Breast epithelium (tissue), 4 donors: Measurements from ENCODE around the gene ERFE. TPM values are rescaled to one million over a fixed set of nuclear protein-coding genes. Genes with fewer than 3 reads are reported as not detected.

ENCODE experiments used
- DNase-seq, 2 donors: peaks; one replicate each; pipeline ENCODE4 v3.0.0-alpha.2; 2019; ENCODE audit warnings: low spot score in 2 of 2
- H3K27ac ChIP-seq, 2 donors: fragments of 200-600 bp; sonication (generic) in 1 of 2; one replicate each; pipeline ENCODE4 v1.5.1; 2016 to 2019; ENCODE audit warnings: mild to moderate bottlenecking in 1 of 2
- H3K27me3 ChIP-seq, 2 donors: fragments of 200-600 bp; sonication (generic) in 1 of 2; one replicate each; pipeline versions ENCODE4 v1.5.1 to v1.6.0; 2017 to 2019; ENCODE audit warnings: control low read depth in 1 of 2, mild to moderate bottlenecking in 1 of 2
- H3K36me3 ChIP-seq: fragments of 200-600 bp; one replicate; pipeline ENCODE4 v1.5.1; 2019
- H3K4me1 ChIP-seq, 2 donors: fragments of 200-600 bp; sonication (generic); one replicate each; pipeline ENCODE4 v1.5.1; 2016 to 2019; ENCODE audit warnings: control low read depth in 1 of 2
- H3K4me3 ChIP-seq, 3 donors: fragments of 200-600 bp; sonication (generic); 1 replicate in 2 of 3; 2 replicates in 1 of 3; pipeline ENCODE4 v1.5.1; 2016 to 2019; ENCODE audit warnings: mild to moderate bottlenecking in 3 of 3, moderate library complexity in 2 of 3
- H3K9me3 ChIP-seq, 2 donors: fragments of 200-600 bp; sonication (generic) in 1 of 2; one replicate each; pipeline ENCODE4 v1.5.1; 2016 to 2019; ENCODE audit warnings: control low read depth in 1 of 2
- CTCF ChIP-seq, 3 donors: fragments of 450-650 bp; IDR thresholded peaks; one replicate each; pipeline ENCODE4 v1.5.1; 2016 to 2017; ENCODE audit warnings: antibody characterized with exemption in 3 of 3, mild to moderate bottlenecking in 3 of 3, moderate library complexity in 3 of 3
- POLR2A ChIP-seq: fragments of 450-650 bp; IDR thresholded peaks from one replicate; pipeline ENCODE4 v1.6.1; 2016; ENCODE audit warnings: antibody characterized with exemption, mild to moderate bottlenecking, moderate library complexity
- POLR2AphosphoS5 ChIP-seq, 3 donors: sonication (generic); formaldehyde crosslinking; IDR thresholded peaks; one replicate each; pipeline ENCODE4 v1.6.1; 2017; ENCODE audit warnings: antibody characterized with exemption in 3 of 3
- intact Hi-C: fragments of 100-400 bp; cut with DNase I; formaldehyde crosslinking; loops from one replicate; pipeline ENCODE4 v1.15.1; 2023; ENCODE audit warnings: low total_unique reads
- total RNA-seq, 3 donors: library from RNA; depleted of rRNA; stranded (reverse); fragments of >200 nt; gene quantifications; one replicate each; pipeline ENCODE4 v1.1.0, GENCODE V29; 2016

ERFE gene
- total RNA-seq, 3 donors from 2014 or later, result 0.48 to 0.98 TPM; not detected in 1

- Histone ChIP-seq H3K4me3 (peak overlapping the region; percentile 6 to 23 (median 7)), H3K27ac (no peak overlapping the region), H3K27me3 (no peaks in the 10 kb centered on the region), H3K36me3 (no peaks in the 10 kb centered on the region), H3K4me1 (no peaks in the 10 kb centered on the region), H3K9me3 (no peaks in the 10 kb centered on the region)
- intact Hi-C loops, result no loop called here
- no peak for DNase-seq
- TF ChIP-seq CTCF (IDR thresholded peaks at IDR 0.05) (no peak), POLR2AphosphoS5 (IDR thresholded peaks at IDR 0.05) (no peak), POLR2A (no peak)
Measured at GRCh38 chr2:238139196-238140039, 19.4 kb upstream of the ERFE start.

GRCh38 chr2:238140040-238140439 lies 18.7 kb upstream of the ERFE start:
- intact Hi-C loops, result no loop called here
- no peak for DNase-seq
- no peaks in the 10 kb centered on the region for H3K4me1 ChIP-seq
- TF ChIP-seq POLR2A (no peak), POLR2AphosphoS5 (IDR thresholded peaks at IDR 0.05) (no peak), CTCF (IDR thresholded peaks at IDR 0.05) (no peak)
- no peaks in the 10 kb centered on the region for H3K36me3 ChIP-seq
- H3K27me3 ChIP-seq, result no peaks in the 10 kb centered on the region
- H3K27ac ChIP-seq, result no peak overlapping the region
- no peak overlapping the region for H3K4me3 ChIP-seq
- no peaks in the 10 kb centered on the region for H3K9me3 ChIP-seq

- TF ChIP-seq POLR2A (no peak), POLR2AphosphoS5 (IDR thresholded peaks at IDR 0.05) (no peak), CTCF (IDR thresholded peaks at IDR 0.05) (no peak)
- Histone ChIP-seq H3K4me3 (no peak overlapping the region), H3K27me3 (no peaks in the 10 kb centered on the region), H3K36me3 (no peaks in the 10 kb centered on the region), H3K4me1 (no peaks in the 10 kb centered on the region), H3K27ac (no peak overlapping the region), H3K9me3 (no peaks in the 10 kb centered on the region)
- intact Hi-C loops, result no loop called here
- DNase-seq, result no peak
Measured at GRCh38 chr2:238140721-238141540, 17.8 kb upstream of the ERFE start.

- intact Hi-C loops, result no loop called here
Measured at GRCh38 chr2:238141541-238142318, 17.0 kb upstream of the ERFE start.

More at GRCh38 chr2:238141541-238142318, 17.0 kb upstream of the ERFE start:
- Histone ChIP-seq H3K4me3 (no peak overlapping the region), H3K36me3 (no peaks in the 10 kb centered on the region), H3K9me3 (no peaks in the 10 kb centered on the region), H3K27me3 (no peaks in the 10 kb centered on the region), H3K27ac (no peak overlapping the region), H3K4me1 (no peaks in the 10 kb centered on the region)
- no peak for TF ChIP-seq POLR2A
- no peak for TF ChIP-seq POLR2AphosphoS5 (IDR thresholded peaks at IDR 0.05)
- DNase-seq, result peak; percentile 23 to 72
